Panc1 (cell line): Measurements from ENCODE around the gene ACACB. TPM values are rescaled to one million over a fixed set of nuclear protein-coding genes. Genes with fewer than 3 reads are reported as not detected.

Source experiments
- ATAC-seq: fragments of 200-7000 bp; cut with Tn5 transposase; 2 replicates; pipeline ENCODE4 v1.9.1; 2020; ENCODE audit warnings: mild to moderate bottlenecking, moderate library complexity
- BruUV-seq: library from RNA; stranded (reverse); fragments of 400-500 nt; replicated peaks from 2 replicates; lab custom pipeline; 2021; lab: Mats Ljungman, UMichigan
- CTCF ChIA-PET: fragments of 300-600 bp; sonication (Branson Sonifier 250); formaldehyde crosslinking; loops from one replicate; lab custom pipeline; 2022; ENCODE audit warnings: antibody characterized with exemption; lab: Charles Lee
- POLR2A ChIA-PET: fragments of 300-600 bp; sonication (Branson Sonifier 250); formaldehyde crosslinking; loops from one replicate; lab custom pipeline; 2022; ENCODE audit warnings: antibody characterized with exemption; lab: Charles Lee
- DNase-seq: peaks from one replicate; pipeline ENCODE4 v3.0.0-alpha.2; 2010; ENCODE audit warnings: low read depth, low spot score
- H3K27ac ChIP-seq: 2 replicates; pipeline ENCODE4 v1.5.1; 2011; ENCODE audit warnings: mild to moderate bottlenecking, low read length, inconsistent platforms
- H3K27me3 ChIP-seq: fragments of 200-500 bp; sonication (Bioruptor generic); 2 replicates; pipeline ENCODE4 v1.6.0; 2014; ENCODE audit warnings: low read length, inconsistent platforms; ENCODE audit not compliant: control insufficient read depth, insufficient read depth
- H3K36me3 ChIP-seq: fragments of 200-500 bp; sonication (Bioruptor generic); 2 replicates; pipeline ENCODE4 v1.5.1; 2014; ENCODE audit warnings: inconsistent platforms, mild to moderate bottlenecking, low read length, moderate library complexity; ENCODE audit not compliant: control insufficient read depth, insufficient read depth
- H3K4me1 ChIP-seq: 2 replicates; pipeline ENCODE4 v1.5.1; 2011; ENCODE audit warnings: inconsistent platforms, mild to moderate bottlenecking, low read length, moderate library complexity; ENCODE audit not compliant: control insufficient read depth, insufficient read depth
- H3K4me3 ChIP-seq, 2 experiments: 2 replicates each; pipeline ENCODE4 v1.5.1; 2011 to 2012; ENCODE audit warnings: low read depth in 2 of 2, low read length in 2 of 2, mild to moderate bottlenecking in 2 of 2, inconsistent platforms in 1 of 2, moderate library complexity in 1 of 2
- H3K9me3 ChIP-seq: fragments of 200-500 bp; sonication (Bioruptor generic); 2 replicates; pipeline ENCODE4 v1.5.1; 2014; ENCODE audit warnings: low read depth, mild to moderate bottlenecking, inconsistent platforms, low read length, moderate library complexity; ENCODE audit not compliant: control insufficient read depth, insufficient read depth
- POLR2AphosphoS5 ChIP-seq: IDR thresholded peaks from 2 replicates; pipeline ENCODE4 v1.6.1; 2012; ENCODE audit warnings: mild to moderate bottlenecking, low read depth, low read length, moderate library complexity
- REST ChIP-seq, 2 experiments: IDR thresholded peaks; 2 replicates each; pipeline ENCODE4 v1.6.1; 2011 to 2012; ENCODE audit warnings: low read depth in 2 of 2, control low read depth in 1 of 2, low read length in 1 of 2, mild to moderate bottlenecking in 1 of 2, moderate library complexity in 1 of 2; ENCODE audit not compliant: insufficient read depth in 1 of 2
- SIN3A ChIP-seq: IDR thresholded peaks from 2 replicates; pipeline ENCODE4 v1.6.1; 2012; ENCODE audit warnings: low read depth, mild to moderate bottlenecking, low read length, moderate library complexity, borderline replicate concordance; ENCODE audit not compliant: insufficient read depth
- TCF7L2 ChIP-seq: IDR thresholded peaks from 2 replicates; pipeline ENCODE4 v1.6.1; 2011; ENCODE audit warnings: mild to moderate bottlenecking, low read depth, low read length, inconsistent platforms
- in situ Hi-C: cut with HindIII; loops from 2 replicates; pipeline ENCODE4 v1.10.0; 2016; ENCODE audit warnings: low sequenced_read_pairs, low pct_unique_long_range_greater_than_20kb
- intact Hi-C: fragments of 100-400 bp; cut with micrococcal nuclease; formaldehyde crosslinking; loops from one replicate; pipeline ENCODE4 v1.10.0; 2022; ENCODE audit not compliant: unreplicated experiment
- total RNA-seq: library from RNA; stranded (reverse); gene quantifications from one replicate; pipeline ENCODE4 v1.2.1, GENCODE V29; 2021; ENCODE audit not compliant: unreplicated experiment
- TF ChIP-seq, protein P1 (sequence below): fragments of 450-650 bp; IDR thresholded peaks from 2 replicates; pipeline ENCODE4 v1.5.1; 2017; ENCODE audit warnings: mild to moderate bottlenecking

Gene ACACB
- total RNA-seq, 1 experiment from 2014 or later = 12.3 TPM

- in situ Hi-C loops (no loop called here), intact Hi-C loops (no loop called here)
- Histone ChIP-seq H3K4me3 (no peak overlapping the region), H3K36me3 (no peaks in the 10 kb centered on the region), H3K27me3 (no peaks in the 10 kb centered on the region), H3K27ac (no peak overlapping the region), H3K9me3 (no peaks in the 10 kb centered on the region), H3K4me1 (peaks cover 3% of the 10 kb centered on the region; the same call in 1 of the 2 replicates)
- no peak for ATAC-seq
- BruUV-seq = no TSS peak
- ChIA-PET POLR2A (no interaction called here), CTCF (no interaction called here)
- TF ChIP-seq TCF7L2 (no peak), SIN3A (no peak), POLR2AphosphoS5 (no peak), REST (IDR thresholded peaks at IDR 0.05; ENCODE audit: insufficient read depth in 1 of 2, low read depth in 2 of 2, low read length in 1 of 2) (no peak)
- TF ChIP-seq, protein P1, sequence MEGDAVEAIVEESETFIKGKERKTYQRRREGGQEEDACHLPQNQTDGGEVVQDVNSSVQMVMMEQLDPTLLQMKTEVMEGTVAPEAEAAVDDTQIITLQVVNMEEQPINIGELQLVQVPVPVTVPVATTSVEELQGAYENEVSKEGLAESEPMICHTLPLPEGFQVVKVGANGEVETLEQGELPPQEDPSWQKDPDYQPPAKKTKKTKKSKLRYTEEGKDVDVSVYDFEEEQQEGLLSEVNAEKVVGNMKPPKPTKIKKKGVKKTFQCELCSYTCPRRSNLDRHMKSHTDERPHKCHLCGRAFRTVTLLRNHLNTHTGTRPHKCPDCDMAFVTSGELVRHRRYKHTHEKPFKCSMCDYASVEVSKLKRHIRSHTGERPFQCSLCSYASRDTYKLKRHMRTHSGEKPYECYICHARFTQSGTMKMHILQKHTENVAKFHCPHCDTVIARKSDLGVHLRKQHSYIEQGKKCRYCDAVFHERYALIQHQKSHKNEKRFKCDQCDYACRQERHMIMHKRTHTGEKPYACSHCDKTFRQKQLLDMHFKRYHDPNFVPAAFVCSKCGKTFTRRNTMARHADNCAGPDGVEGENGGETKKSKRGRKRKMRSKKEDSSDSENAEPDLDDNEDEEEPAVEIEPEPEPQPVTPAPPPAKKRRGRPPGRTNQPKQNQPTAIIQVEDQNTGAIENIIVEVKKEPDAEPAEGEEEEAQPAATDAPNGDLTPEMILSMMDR = no peak
- no peak for DNase-seq
Measured at GRCh38 chr12:109288571-109288970, 172.2 kb downstream of the ACACB start.

DNA sequence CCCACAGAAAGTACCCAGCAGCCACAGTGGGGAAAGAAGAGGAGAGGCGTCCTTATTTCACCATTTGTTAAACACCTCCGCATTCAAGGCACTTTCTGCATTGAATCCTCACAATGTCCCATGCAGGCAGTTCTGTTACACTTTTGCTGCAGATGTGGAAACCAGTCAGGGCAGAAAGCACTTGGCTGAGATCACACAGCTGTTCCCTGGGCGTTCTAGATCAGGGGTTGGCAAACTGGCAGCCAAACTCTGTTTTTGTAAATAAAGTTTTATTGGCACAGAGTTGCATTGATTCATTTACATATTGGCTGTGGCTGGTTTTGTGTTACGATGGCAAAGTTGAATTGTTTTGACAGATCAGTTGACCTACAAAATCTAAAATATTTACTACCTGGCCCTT is 172.6 kb downstream of the ACACB start:
- POLR2A ChIA-PET = no interaction called here
- peaks cover 3% of the 10 kb centered on the region; the same call in 1 of the 2 replicates for H3K4me1 ChIP-seq
- TF ChIP-seq, protein P1 = no peak
- no peak for TF ChIP-seq TCF7L2
- TF ChIP-seq REST (IDR thresholded peaks at IDR 0.05; ENCODE audit: insufficient read depth in 1 of 2, low read depth in 2 of 2, low read length in 1 of 2) = no peak
- no peak for TF ChIP-seq POLR2AphosphoS5
- TF ChIP-seq SIN3A = no peak
- no peaks in the 10 kb centered on the region for H3K9me3 ChIP-seq
- no peak for ATAC-seq
- CTCF ChIA-PET = no interaction called here
- no TSS peak for BruUV-seq
- intact Hi-C loops (no loop called here), in situ Hi-C loops (no loop called here)
- no peak overlapping the region for H3K27ac ChIP-seq
- no peak overlapping the region for H3K4me3 ChIP-seq
- DNase-seq = no peak
- H3K36me3 ChIP-seq = no peaks in the 10 kb centered on the region
- H3K27me3 ChIP-seq = no peaks in the 10 kb centered on the region
